Muscle of back (tissue), 10 donors: ENCODE results near the gene MICAL3. TPM values are rescaled to one million over a fixed set of nuclear protein-coding genes. Genes with fewer than 3 reads are reported as not detected.

Source experiments
- polyA plus RNA-seq, 10 donors: library from polyadenylated mRNA; unstranded; fragments of 120-200 nt; gene quantifications; one replicate each; pipeline ENCODE4 v1.2.1, GENCODE V29; 2013; ENCODE audit not compliant: insufficient read length in 10 of 10

The MICAL3 gene
- polyA plus RNA-seq, 10 donors: 24.8 to 49.3 (median 31.7) TPM

Other genes starting within 250 kb of the MICAL3 start
- 10 to 100 TPM; 14.4 to 18.3 (median 16.5) TPM for gene PEX26, start 53.4 kb upstream of the MICAL3 start, polyA plus RNA-seq
- gene TUBA8, start 86.2 kb upstream of the MICAL3 start, polyA plus RNA-seq: 10 to 100 TPM in 9 of 10 donors, 1 to 10 TPM in 1; 5.4 to 23.4 (median 17.1) TPM
- 10 to 100 TPM; 10.6 to 18.6 (median 14.7) TPM for gene USP18, start 125.6 kb upstream of the MICAL3 start, polyA plus RNA-seq